GM23338 (cell line): ENCODE data around the gene CIDEB.

Source experiments
- CREB1 ChIP-seq: fragments of 250-450 bp; sonication (Bioruptor Pico); IDR thresholded peaks from 2 replicates; pipeline ENCODE4 v1.5.0; 2020; ENCODE audit warnings: low read depth, mild to moderate bottlenecking, moderate library complexity
- EZH2 ChIP-seq: fragments of 200-600 bp; sonication (generic); IDR thresholded peaks from one replicate; pipeline ENCODE4 v1.8.0; 2017; ENCODE audit warnings: antibody characterized with exemption, mild to moderate bottlenecking, low read depth; ENCODE audit not compliant: unreplicated experiment
- EZH2phosphoT487 ChIP-seq: fragments of 200-600 bp; sonication (generic); IDR thresholded peaks from one replicate; pipeline ENCODE4 v1.8.1; 2018; ENCODE audit warnings: antibody characterized with exemption; ENCODE audit not compliant: unreplicated experiment
- JUNB ChIP-seq: IDR thresholded peaks from one replicate; pipeline ENCODE4 v1.6.1; 2016; ENCODE audit warnings: antibody characterized with exemption; ENCODE audit not compliant: unreplicated experiment
- POLR2AphosphoS5 ChIP-seq: IDR thresholded peaks from 2 replicates; pipeline ENCODE4 v1.6.1; 2016; ENCODE audit warnings: antibody characterized with exemption, low read depth
- STAT1 ChIP-seq: IDR thresholded peaks from one replicate; pipeline ENCODE4 v1.6.1; 2016; ENCODE audit warnings: antibody characterized with exemption; ENCODE audit not compliant: unreplicated experiment
- ZNF114 ChIP-seq: fragments of 250-450 bp; sonication (Bioruptor Pico); IDR thresholded peaks from 2 replicates; pipeline ENCODE4 v1.5.0; 2020; ENCODE audit warnings: mild to moderate bottlenecking, moderate library complexity
- ZNF331 ChIP-seq: fragments of 250-450 bp; sonication (Bioruptor Pico); IDR thresholded peaks from 2 replicates; pipeline ENCODE4 v1.5.0; 2020; ENCODE audit warnings: low read depth, mild to moderate bottlenecking, moderate library complexity
- TF ChIP-seq, protein P1 (sequence below), 2 experiments: fragments of 200-600 bp in 1 of 2; sonication (generic) in 1 of 2; conservative IDR thresholded peaks; 2 replicates each; pipeline versions ENCODE4 v1.5.1 to v1.6.1; 2016 to 2017; ENCODE audit warnings: antibody characterized with exemption in 2 of 2, low read depth in 2 of 2, mild to moderate bottlenecking in 2 of 2, moderate library complexity in 1 of 2
- TF ChIP-seq, protein P2 (sequence below): IDR thresholded peaks from 2 replicates; pipeline ENCODE4 v1.6.1; 2016; ENCODE audit warnings: antibody characterized with exemption
- TF ChIP-seq, protein P3 (sequence below): IDR thresholded peaks from one replicate; pipeline ENCODE4 v1.6.1; 2018; ENCODE audit warnings: antibody characterized with exemption; ENCODE audit not compliant: unreplicated experiment

DNA sequence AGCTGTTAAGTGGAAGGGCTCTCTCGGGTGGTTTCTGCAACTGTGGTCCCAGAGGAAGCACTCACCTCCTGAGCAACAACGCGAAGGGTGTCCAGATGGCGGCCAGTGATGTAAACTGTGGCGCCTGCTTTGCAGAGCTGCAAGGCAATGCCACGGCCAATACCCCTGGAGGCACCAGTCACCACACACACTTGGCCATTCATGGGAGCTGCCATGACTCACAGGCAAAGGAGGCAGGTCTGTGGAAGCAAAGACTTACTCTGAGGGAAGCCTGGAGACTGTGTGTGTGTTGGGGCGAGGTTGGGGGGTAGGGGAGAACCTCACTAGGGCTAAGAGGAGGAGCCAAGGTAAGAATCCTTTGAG is 8.9 kb downstream of the CIDEB start:
- TF ChIP-seq, protein P1, sequence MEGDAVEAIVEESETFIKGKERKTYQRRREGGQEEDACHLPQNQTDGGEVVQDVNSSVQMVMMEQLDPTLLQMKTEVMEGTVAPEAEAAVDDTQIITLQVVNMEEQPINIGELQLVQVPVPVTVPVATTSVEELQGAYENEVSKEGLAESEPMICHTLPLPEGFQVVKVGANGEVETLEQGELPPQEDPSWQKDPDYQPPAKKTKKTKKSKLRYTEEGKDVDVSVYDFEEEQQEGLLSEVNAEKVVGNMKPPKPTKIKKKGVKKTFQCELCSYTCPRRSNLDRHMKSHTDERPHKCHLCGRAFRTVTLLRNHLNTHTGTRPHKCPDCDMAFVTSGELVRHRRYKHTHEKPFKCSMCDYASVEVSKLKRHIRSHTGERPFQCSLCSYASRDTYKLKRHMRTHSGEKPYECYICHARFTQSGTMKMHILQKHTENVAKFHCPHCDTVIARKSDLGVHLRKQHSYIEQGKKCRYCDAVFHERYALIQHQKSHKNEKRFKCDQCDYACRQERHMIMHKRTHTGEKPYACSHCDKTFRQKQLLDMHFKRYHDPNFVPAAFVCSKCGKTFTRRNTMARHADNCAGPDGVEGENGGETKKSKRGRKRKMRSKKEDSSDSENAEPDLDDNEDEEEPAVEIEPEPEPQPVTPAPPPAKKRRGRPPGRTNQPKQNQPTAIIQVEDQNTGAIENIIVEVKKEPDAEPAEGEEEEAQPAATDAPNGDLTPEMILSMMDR (conservative IDR thresholded peaks at IDR 0.05; ENCODE audit: low read depth in 2 of 2), result no peak
- no peak for TF ChIP-seq POLR2AphosphoS5
- TF ChIP-seq, protein P2, sequence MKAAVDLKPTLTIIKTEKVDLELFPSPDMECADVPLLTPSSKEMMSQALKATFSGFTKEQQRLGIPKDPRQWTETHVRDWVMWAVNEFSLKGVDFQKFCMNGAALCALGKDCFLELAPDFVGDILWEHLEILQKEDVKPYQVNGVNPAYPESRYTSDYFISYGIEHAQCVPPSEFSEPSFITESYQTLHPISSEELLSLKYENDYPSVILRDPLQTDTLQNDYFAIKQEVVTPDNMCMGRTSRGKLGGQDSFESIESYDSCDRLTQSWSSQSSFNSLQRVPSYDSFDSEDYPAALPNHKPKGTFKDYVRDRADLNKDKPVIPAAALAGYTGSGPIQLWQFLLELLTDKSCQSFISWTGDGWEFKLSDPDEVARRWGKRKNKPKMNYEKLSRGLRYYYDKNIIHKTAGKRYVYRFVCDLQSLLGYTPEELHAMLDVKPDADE, result no peak
- TF ChIP-seq EZH2, result no peak
- TF ChIP-seq, protein P3, sequence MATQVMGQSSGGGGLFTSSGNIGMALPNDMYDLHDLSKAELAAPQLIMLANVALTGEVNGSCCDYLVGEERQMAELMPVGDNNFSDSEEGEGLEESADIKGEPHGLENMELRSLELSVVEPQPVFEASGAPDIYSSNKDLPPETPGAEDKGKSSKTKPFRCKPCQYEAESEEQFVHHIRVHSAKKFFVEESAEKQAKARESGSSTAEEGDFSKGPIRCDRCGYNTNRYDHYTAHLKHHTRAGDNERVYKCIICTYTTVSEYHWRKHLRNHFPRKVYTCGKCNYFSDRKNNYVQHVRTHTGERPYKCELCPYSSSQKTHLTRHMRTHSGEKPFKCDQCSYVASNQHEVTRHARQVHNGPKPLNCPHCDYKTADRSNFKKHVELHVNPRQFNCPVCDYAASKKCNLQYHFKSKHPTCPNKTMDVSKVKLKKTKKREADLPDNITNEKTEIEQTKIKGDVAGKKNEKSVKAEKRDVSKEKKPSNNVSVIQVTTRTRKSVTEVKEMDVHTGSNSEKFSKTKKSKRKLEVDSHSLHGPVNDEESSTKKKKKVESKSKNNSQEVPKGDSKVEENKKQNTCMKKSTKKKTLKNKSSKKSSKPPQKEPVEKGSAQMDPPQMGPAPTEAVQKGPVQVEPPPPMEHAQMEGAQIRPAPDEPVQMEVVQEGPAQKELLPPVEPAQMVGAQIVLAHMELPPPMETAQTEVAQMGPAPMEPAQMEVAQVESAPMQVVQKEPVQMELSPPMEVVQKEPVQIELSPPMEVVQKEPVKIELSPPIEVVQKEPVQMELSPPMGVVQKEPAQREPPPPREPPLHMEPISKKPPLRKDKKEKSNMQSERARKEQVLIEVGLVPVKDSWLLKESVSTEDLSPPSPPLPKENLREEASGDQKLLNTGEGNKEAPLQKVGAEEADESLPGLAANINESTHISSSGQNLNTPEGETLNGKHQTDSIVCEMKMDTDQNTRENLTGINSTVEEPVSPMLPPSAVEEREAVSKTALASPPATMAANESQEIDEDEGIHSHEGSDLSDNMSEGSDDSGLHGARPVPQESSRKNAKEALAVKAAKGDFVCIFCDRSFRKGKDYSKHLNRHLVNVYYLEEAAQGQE, result no peak
- no peak for TF ChIP-seq EZH2phosphoT487
- TF ChIP-seq CREB1 (CRISPR knock-in tag), result no peak
- no peak for TF ChIP-seq STAT1
- no peak for TF ChIP-seq ZNF114 (CRISPR knock-in tag)
- TF ChIP-seq ZNF331 (CRISPR knock-in tag), result no peak
- no peak for TF ChIP-seq JUNB
